ENCODE results near the gene IFNK.

The IFNK gene

DNA sequence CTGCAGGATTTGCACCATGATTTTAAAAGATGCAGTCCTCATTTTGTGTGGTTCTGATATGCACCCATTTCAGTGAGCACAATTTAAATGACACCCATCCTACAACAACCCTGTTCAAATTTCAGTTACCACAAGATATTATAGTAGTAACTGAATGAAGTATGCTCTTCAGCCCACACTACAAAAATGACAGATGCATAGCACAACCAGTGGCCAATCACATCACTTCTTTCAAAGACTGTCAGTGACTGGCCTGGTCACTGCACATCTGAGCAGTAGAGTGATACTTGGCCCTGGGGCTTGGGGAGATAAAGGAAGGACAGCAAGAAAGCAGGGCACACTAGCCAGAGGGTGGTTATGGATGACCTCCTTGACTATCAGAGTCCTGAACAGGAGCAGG, 19.8 kb upstream of the IFNK start:
- peak overlapping the region; percentile 73 for H3K27ac Mint-ChIP-seq
- H3K4me1 Mint-ChIP-seq = peaks cover 21% of the 10 kb centered on the region
- H3K27me3 Mint-ChIP-seq (ENCODE audit: low read depth, poor library complexity) = no peaks in the 10 kb centered on the region
- peaks cover 64% of the 10 kb centered on the region for H3K36me3 Mint-ChIP-seq (ENCODE audit: low read depth)
- no peak for DNase-seq
- TF ChIP-seq, protein P1, sequence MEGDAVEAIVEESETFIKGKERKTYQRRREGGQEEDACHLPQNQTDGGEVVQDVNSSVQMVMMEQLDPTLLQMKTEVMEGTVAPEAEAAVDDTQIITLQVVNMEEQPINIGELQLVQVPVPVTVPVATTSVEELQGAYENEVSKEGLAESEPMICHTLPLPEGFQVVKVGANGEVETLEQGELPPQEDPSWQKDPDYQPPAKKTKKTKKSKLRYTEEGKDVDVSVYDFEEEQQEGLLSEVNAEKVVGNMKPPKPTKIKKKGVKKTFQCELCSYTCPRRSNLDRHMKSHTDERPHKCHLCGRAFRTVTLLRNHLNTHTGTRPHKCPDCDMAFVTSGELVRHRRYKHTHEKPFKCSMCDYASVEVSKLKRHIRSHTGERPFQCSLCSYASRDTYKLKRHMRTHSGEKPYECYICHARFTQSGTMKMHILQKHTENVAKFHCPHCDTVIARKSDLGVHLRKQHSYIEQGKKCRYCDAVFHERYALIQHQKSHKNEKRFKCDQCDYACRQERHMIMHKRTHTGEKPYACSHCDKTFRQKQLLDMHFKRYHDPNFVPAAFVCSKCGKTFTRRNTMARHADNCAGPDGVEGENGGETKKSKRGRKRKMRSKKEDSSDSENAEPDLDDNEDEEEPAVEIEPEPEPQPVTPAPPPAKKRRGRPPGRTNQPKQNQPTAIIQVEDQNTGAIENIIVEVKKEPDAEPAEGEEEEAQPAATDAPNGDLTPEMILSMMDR (IDR thresholded peaks at IDR 0.05) = no peak
- peaks cover 43% of the 10 kb centered on the region for H3K9me3 Mint-ChIP-seq
- no peak overlapping the region for H3K4me3 Mint-ChIP-seq

DNA sequence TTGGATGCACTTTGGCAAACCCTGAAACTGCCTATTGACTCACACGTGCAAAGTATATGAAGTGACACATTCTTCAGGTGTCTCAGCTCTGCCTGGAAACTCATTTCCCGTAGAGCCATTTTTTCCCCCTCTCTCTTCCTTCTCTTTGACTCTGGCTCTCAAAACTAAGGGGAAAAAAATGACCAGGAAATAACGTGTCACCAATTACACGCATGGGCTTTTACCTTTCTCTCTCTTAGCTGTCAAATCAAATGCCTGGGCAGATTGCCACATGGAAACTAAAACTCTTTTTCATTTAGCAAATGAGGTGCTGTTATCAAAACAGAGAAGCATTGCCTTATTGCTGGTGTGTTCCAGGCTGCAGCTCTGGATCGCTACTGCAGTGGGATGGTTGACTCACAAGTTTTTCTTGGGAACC, 18.3 kb upstream of the IFNK start:
- DNase-seq = no peak
- Mint-ChIP-seq H3K4me3 (no peak overlapping the region), H3K36me3 (ENCODE audit: low read depth) (peaks cover 65% of the 10 kb centered on the region), H3K4me1 (peaks cover 13% of the 10 kb centered on the region), H3K27me3 (ENCODE audit: low read depth, poor library complexity) (no peaks in the 10 kb centered on the region), H3K9me3 (peaks cover 43% of the 10 kb centered on the region), H3K27ac (no peak overlapping the region)
- TF ChIP-seq, protein P1 (IDR thresholded peaks at IDR 0.05) = no peak

DNA sequence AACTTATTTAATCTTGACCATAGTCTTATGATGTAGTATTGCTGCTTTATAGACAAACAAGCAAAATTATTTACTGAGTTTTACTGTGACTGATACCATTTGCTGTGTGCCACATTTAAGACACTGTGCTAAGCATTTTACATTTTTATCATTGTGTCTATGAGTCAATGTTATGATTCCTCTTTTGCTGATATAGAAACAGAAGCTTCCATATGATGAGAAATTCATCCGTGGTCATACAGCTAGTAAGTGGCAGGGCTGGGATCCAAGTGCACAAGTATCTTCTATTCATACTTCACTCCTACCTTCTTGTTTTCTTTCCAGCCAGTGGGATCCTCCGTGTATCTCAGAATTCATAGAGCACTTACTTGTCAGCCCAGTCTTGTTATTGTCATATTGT, 17.1 kb upstream of the IFNK start:
- Mint-ChIP-seq H3K4me3 (no peak overlapping the region), H3K36me3 (ENCODE audit: low read depth) (peaks cover 60% of the 10 kb centered on the region), H3K4me1 (peaks cover 13% of the 10 kb centered on the region), H3K27me3 (ENCODE audit: low read depth, poor library complexity) (no peaks in the 10 kb centered on the region), H3K27ac (no peak overlapping the region), H3K9me3 (peaks cover 30% of the 10 kb centered on the region)
- TF ChIP-seq, protein P1 (IDR thresholded peaks at IDR 0.05) = no peak
- no peak for DNase-seq

DNA sequence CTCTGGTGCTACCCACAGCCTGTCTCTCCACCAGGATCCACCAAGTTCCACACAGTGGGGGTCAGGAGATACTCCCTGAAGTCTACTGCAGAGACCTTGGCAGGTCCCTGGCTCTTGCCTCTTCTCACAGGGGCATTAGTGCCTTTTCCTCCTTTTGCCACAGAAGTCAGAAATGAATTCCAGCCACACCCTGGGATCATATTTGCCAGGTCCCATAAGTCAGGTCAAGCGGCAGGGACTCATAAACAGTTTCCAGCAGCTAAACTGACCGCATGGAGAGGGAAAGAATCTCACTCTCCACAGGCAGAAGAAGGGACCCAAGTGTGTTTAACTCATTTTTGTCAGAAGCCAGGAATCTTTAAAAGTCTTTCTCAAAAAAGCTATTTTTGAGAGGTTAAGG, 13.3 kb upstream of the IFNK start:
- no peaks in the 10 kb centered on the region for H3K27me3 Mint-ChIP-seq (ENCODE audit: low read depth, poor library complexity)
- no peaks in the 10 kb centered on the region for H3K4me1 Mint-ChIP-seq
- H3K36me3 Mint-ChIP-seq (ENCODE audit: low read depth) = peaks cover 50% of the 10 kb centered on the region
- peaks cover 13% of the 10 kb centered on the region for H3K9me3 Mint-ChIP-seq
- no peak overlapping the region for H3K4me3 Mint-ChIP-seq
- DNase-seq = no peak
- H3K27ac Mint-ChIP-seq = no peak overlapping the region
- TF ChIP-seq, protein P1 (IDR thresholded peaks at IDR 0.05) = no peak

DNA sequence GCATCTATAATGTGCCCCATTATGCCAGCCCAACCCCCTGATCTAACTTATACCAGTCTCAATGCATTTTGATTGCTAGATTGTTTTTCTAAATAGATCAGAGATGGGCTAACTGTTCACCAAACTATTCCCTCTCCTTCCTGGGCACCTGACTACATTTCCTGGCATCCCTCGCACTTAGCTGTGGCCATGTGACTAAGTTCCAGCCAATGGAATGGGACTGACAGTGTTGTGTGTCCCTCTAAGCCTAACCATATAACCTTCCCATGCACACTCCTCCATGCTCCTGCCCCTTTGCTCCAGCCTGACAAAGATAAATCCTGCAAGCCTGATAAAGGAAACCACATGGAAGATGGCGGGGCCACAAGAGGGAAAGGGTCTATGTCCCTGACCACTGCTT, 12.3 kb upstream of the IFNK start:
- no peaks in the 10 kb centered on the region for H3K4me1 Mint-ChIP-seq
- DNase-seq = no peak
- no peak overlapping the region for H3K27ac Mint-ChIP-seq
- peaks cover 7% of the 10 kb centered on the region for H3K9me3 Mint-ChIP-seq
- TF ChIP-seq, protein P1 (IDR thresholded peaks at IDR 0.05) = no peak
- no peaks in the 10 kb centered on the region for H3K27me3 Mint-ChIP-seq (ENCODE audit: low read depth, poor library complexity)
- peaks cover 43% of the 10 kb centered on the region for H3K36me3 Mint-ChIP-seq (ENCODE audit: low read depth)
- no peak overlapping the region for H3K4me3 Mint-ChIP-seq

DNA sequence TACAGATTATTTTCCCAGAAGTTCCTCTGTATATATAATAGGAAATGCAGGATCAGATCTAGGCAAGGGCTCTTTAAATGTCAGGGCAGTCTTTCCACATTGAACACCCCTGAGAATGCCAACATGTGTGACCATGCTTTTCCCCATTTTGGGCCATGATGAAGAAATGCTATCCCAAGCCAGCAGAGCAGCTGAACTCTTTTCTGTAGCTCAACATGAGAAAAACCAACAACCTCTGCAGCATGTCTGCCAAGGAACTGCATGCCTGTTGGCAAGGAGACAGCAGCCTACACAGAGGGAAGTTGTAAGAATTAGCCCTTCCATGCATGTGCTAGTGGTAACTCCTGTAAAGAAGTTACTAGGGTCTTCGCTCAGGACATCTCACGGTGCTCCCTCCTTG, 9.5 kb upstream of the IFNK start:
- no peaks in the 10 kb centered on the region for H3K4me1 Mint-ChIP-seq
- DNase-seq = no peak
- TF ChIP-seq, protein P1 (IDR thresholded peaks at IDR 0.05) = no peak

More for the DNA sequence above, 9.5 kb upstream of the IFNK start:
- Mint-ChIP-seq H3K36me3 (ENCODE audit: low read depth) (peaks cover 28% of the 10 kb centered on the region), H3K27ac (no peak overlapping the region), H3K27me3 (ENCODE audit: low read depth, poor library complexity) (no peaks in the 10 kb centered on the region), H3K4me3 (no peak overlapping the region), H3K9me3 (no peaks in the 10 kb centered on the region)
